ENCODE results near the gene NR2C2. TPM values are rescaled to one million over a fixed set of nuclear protein-coding genes. Genes with fewer than 3 reads are reported as not detected.
A peak's percentile ranks its signal among the peaks of the same experiment; 100 is the strongest.
"Not testable (repeated sequence)": the region's sequence is repeated elsewhere in the genome, so short reads cannot be mapped to it uniquely, and the experiment has no call there.

The NR2C2 gene
- 26.7 TPM for polyA plus RNA-seq (2012; ENCODE audit: insufficient read depth, insufficient read length)

- peak; percentile 60 for DNase-seq (ENCODE audit: low read depth, low spot score)
- peak within 1 kb of the TSS; percentile 84 for H3K4me3 ChIP-seq (ENCODE audit: low read length)
These were observed at the start of gene NR2C2 for GRCh38 chr3:14947100-14947885. Gene NR2C2 (plus strand): TSS chr3:14947583. CDS start chr3:15003915, 56,332 bp downstream.

DNA sequence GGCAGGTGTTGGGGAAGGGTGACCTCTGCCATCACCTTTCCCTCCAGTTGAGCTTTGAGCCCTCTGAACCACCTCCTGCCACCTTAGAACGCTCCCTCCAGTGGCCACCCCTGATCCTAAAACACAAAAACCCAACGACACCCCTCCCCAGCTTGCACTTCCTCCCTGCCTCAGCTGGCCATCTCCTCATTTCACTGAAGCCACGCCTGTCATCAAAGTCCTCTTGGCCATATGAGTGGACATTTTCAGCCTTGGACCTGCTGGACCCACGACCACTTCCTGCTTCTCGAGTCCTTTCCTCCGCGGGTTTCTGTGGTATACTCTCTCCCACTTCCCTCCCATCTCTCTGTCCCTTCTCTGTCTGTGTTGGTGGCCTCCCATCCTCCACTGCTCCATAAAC lies 48.5 kb upstream of the NR2C2 start:
- no peak for DNase-seq (ENCODE audit: low read depth, low spot score)
- H3K4me3 ChIP-seq (ENCODE audit: low read length), result no peak overlapping the region

DNA sequence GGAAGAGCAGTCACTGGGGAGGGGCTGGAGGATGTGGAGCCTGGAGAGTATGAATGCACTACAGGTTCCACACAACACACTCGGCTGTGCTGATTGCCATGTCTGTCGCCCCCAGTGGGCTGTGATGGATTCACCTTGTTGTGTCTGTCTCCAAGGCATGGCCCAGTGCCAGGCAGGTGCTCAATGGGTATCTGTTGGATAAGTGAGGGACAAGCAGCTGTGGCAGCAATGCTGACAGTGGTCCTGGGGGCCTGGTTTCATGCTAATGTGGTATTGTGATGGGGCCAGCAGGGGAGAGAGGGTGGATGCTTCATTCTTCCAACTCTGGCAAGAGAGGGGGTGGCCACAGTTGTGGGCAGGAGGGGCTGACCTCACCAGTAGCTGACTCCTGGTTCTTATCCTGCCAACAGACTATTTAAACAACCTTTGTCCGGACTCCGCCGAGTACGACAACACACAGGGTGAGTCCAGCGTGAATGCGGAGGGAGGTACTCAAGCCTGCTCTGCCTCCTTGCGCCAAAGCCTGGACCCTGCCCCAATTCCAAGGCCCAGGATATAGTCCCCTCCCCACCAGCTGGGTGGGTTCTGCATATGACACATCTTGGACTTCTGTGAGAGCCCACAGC lies 47.3 kb upstream of the NR2C2 start:
- no peak overlapping the region for H3K4me3 ChIP-seq (ENCODE audit: low read length)
- DNase-seq (ENCODE audit: low read depth, low spot score), result no peak

DNA sequence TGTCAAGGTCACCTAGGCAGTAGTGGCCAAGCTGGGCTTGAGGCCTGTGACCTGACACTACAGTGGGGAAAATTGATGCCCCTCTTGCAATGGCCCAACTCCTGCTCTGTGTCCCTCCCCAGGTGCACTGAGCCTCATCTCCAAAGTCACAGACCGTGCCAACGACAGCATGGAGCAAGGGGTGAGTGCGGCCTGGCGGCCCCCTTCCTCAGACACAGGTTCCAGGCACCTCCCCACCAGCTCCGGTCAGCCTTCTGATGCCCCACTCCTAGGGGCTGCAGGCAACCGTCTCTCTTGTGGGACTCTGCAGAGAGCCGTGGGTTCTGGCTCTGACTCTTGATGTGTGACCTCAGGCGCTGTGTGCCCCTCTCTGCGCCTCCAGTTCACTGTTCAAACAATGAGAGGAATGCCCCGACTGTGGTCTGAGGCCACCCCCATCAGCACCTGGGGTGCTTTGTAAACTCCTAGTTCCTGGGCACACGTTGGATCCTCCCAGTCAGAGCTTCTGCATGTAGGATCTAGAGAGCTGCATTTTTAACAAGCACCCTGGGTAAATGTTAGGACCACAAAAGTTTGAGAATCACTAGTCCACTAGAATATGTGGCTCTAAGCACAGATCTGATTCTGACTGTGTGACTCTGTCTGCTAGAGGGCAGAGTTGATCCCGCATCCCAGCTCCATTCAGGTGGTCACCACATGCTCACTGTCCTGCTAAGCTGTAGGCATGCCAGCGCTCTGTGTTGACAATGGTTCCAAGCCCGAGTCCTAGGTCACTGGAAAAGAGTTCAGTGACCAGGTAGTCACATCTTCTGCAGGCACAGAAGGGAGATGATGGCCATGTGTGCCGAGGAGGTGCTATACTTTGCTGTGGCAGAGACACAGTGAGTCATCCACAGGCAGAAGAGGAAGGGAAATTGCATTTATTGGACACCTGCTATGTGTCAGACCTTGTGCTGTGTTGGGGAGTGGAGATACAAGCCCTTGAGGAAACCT lies 46.2 kb upstream of the NR2C2 start:
- H3K4me3 ChIP-seq (ENCODE audit: low read length), result no peak overlapping the region
- DNase-seq (ENCODE audit: low read depth, low spot score), result no peak

GRCh38 chr3:14902719-14903118 lies 44.7 kb upstream of the NR2C2 start:
- DNase-seq (ENCODE audit: low read depth, low spot score), result no peak

DNA sequence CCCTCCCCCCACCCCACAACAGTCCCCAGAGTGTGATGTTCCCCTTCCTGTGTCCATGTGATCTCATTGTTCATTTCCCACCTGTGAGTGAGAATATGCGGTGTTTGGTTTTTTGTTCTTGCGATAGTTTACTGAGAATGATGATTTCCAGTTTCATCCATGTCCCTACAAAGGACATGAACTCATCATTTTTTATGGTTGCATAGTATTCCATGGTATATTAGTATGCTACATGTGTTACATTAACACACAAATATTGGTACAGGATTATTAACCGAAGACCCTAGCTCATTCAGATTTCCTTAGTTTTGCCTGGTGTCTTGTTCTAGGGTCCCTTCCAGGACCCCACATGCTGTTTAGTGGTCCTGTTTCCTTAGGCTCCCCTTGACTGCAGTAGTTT lies 43.9 kb upstream of the NR2C2 start:
- DNase-seq (ENCODE audit: low read depth, low spot score); H3K4me3 ChIP-seq (ENCODE audit: low read length): not testable (repeated sequence)

More at GRCh38 chr3:14902719-14903118, 44.7 kb upstream of the NR2C2 start:
- no peak overlapping the region for H3K4me3 ChIP-seq (ENCODE audit: low read length)

GRCh38 chr3:14905055-14905657 lies 42.2 kb upstream of the NR2C2 start:
- no peak overlapping the region for H3K4me3 ChIP-seq (ENCODE audit: low read length)
- no peak for DNase-seq (ENCODE audit: low read depth, low spot score)

- no peak for DNase-seq (ENCODE audit: low read depth, low spot score)
- no peak overlapping the region for H3K4me3 ChIP-seq (ENCODE audit: low read length)
These were observed 40.9 kb upstream of the NR2C2 start for GRCh38 chr3:14906355-14906971.

DNA sequence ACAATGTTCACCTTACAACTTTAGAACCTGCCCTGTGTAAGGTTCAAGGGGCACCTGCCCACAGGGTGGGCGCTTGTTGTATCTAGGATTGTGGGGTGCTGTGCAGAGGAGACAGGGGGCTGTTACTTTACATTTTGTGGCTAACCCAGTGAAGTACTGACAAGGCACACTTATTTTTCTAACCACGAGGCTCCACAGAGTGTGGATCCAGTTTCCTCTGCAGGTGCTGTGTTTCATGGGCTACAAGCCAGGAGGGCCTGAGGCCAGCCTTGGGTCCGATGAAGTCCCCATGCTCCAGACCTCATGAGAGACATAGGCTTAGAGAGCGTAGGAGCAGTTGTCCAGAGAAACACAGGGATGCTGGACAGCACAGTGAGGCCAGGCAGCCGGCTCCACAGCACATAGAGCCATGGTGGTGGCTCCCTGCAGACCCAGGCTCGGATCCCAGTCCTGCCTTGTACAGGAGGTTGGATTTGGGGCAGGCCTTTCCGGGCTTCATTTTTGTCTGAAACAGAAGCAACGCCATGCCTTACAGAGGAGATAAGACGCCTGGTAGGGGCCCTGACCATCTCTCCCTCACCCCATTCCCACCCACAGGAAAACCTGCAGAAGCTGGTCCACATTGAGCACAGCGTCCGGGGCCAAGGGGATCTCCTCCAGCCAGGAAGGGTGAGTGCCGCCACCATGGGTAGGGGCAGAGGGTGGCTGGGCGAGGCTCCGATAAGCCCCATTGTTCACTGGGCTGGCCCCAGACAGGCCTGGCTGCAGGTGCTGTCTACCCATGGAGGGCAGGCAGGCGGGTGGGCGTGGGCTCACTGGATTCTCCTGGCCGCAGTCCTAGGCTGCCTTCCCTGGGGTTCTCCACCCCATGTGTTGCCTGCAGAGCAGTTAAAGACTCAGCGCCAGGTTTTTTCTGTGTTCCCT lies 40.1 kb upstream of the NR2C2 start:
- no peak for DNase-seq (ENCODE audit: low read depth, low spot score)
- H3K4me3 ChIP-seq (ENCODE audit: low read length), result no peak overlapping the region

DNA sequence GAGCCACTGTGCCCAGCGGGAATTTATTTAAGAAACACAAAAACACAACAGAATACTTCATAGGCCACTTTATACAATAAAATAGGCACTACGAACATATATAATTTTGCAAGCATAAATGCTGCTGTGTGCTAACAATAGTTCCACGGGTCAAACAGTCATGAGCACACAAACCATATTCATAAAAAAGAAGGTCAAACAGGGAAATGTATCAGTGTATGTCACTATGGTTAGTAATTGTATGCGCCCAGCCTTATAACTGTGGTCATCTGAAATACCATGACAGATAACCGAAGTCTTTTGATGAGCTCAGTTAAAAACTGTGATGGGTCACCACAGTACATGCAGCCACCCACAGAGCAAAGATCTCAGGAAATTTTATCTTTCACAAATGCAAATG lies 38.1 kb upstream of the NR2C2 start:
- no peak for DNase-seq (ENCODE audit: low read depth, low spot score)
- no peak overlapping the region for H3K4me3 ChIP-seq (ENCODE audit: low read length)

DNA sequence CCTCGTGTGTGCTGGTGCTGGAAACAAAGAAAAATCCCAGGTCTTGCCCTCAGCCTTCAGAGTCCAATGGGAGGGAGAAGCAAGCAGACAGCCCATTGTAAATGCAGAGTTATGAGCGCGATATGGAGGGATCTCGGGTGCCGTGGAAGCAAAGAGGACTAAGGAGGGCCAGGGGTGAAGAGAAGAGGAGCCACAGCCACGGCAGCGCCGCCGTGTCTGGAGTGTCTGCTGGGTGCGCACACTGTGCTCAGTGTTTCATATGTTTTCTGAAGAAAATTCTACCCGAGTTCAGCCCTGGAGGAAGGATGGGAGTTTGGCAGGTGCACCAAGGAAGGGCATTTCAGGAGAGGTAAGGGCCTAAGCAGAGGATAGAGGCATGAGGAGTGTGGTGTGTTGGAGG lies 35.7 kb upstream of the NR2C2 start:
- H3K4me3 ChIP-seq (ENCODE audit: low read length), result no peak overlapping the region
- DNase-seq (ENCODE audit: low read depth, low spot score), result no peak

GRCh38 chr3:14913071-14913925 lies 34.1 kb upstream of the NR2C2 start:
- DNase-seq (ENCODE audit: low read depth, low spot score), result no peak
- no peak overlapping the region for H3K4me3 ChIP-seq (ENCODE audit: low read length)

- DNase-seq (ENCODE audit: low read depth, low spot score), result no peak
- H3K4me3 ChIP-seq (ENCODE audit: low read length), result no peak overlapping the region
These were observed 33.2 kb upstream of the NR2C2 start for GRCh38 chr3:14913926-14914778.

- no peak overlapping the region for H3K4me3 ChIP-seq (ENCODE audit: low read length)
- DNase-seq (ENCODE audit: low read depth, low spot score), result no peak
These were observed 32.6 kb upstream of the NR2C2 start for GRCh38 chr3:14914779-14915117.

- peak; percentile 47 for DNase-seq (ENCODE audit: low read depth, low spot score)
- H3K4me3 ChIP-seq (ENCODE audit: low read length), result no peak overlapping the region
These were observed 31.7 kb upstream of the NR2C2 start for GRCh38 chr3:14915636-14916222.

DNA sequence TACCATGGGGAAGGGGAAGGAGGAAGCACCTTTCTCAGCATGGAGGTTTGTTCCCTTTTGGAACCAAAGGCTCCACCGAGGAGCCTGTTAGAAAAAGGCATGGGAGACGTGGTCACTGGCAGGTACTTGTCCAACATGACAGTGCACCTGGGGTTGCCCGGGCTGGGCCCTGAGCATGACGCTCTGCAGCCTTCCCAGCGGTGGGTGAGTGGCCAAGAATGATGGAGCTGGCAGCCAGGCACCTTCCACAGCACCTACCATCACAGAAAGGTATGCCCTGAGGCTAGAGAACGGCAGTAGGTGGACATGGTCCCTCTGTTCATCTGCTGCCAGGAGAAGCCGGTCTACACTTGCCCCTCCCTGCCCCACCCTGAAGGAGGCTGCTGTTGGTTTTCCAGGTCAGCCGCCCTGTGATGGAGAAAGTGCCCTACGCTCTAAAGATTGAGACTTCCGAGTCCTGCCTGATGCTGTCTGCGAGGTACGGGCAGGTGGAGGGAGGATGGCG lies 29.0 kb upstream of the NR2C2 start:
- no peak for DNase-seq (ENCODE audit: low read depth, low spot score)
- no peak overlapping the region for H3K4me3 ChIP-seq (ENCODE audit: low read length)
